A549 (cell line): Measurements from ENCODE around the gene PDCD2L.

ENCODE experiments used
- CBX2 ChIP-seq: fragments of 200-600 bp; sonication (generic); IDR thresholded peaks from 2 replicates; pipeline ENCODE4 v1.6.1; 2016; ENCODE audit warnings: low read depth, mild to moderate bottlenecking, borderline replicate concordance
- ELK1 ChIP-seq: fragments of 150-350 bp; IDR thresholded peaks from 2 replicates; pipeline ENCODE4 v1.6.1; 2014; ENCODE audit warnings: low read depth, mild to moderate bottlenecking, low read length
- EP300 ChIP-seq, 2 experiments: fragments of >200 bp; sonication (Bioruptor Twin); formaldehyde crosslinking; IDR thresholded peaks; 2 replicates in 1 of 2; 3 replicates in 1 of 2; pipeline ENCODE4 v1.6.1; 2016 to 2017
- MAFK ChIP-seq: fragments of 450-650 bp; IDR thresholded peaks from 2 replicates; pipeline ENCODE4 v1.6.1; 2014; ENCODE audit not compliant: partially characterized antibody
- NFE2L2 ChIP-seq: fragments of 150-350 bp; conservative IDR thresholded peaks from 2 replicates; pipeline ENCODE4 v1.6.1; 2014; ENCODE audit warnings: low read length
- POLR2A ChIP-seq: IDR thresholded peaks from 2 replicates; pipeline ENCODE4 v1.6.1; 2012; ENCODE audit warnings: mild to moderate bottlenecking, low read length
- SMC3 ChIP-seq: fragments of >200 bp; sonication (Bioruptor Twin); formaldehyde crosslinking; IDR thresholded peaks from 3 replicates; pipeline ENCODE4 v1.6.1; 2018; ENCODE audit warnings: inconsistent platforms
- TF ChIP-seq, protein P1 (sequence below): fragments of >200 bp; sonication (Bioruptor Twin); formaldehyde crosslinking; IDR thresholded peaks from 3 replicates; pipeline ENCODE4 v1.5.1; 2016

- TF ChIP-seq, protein P1, sequence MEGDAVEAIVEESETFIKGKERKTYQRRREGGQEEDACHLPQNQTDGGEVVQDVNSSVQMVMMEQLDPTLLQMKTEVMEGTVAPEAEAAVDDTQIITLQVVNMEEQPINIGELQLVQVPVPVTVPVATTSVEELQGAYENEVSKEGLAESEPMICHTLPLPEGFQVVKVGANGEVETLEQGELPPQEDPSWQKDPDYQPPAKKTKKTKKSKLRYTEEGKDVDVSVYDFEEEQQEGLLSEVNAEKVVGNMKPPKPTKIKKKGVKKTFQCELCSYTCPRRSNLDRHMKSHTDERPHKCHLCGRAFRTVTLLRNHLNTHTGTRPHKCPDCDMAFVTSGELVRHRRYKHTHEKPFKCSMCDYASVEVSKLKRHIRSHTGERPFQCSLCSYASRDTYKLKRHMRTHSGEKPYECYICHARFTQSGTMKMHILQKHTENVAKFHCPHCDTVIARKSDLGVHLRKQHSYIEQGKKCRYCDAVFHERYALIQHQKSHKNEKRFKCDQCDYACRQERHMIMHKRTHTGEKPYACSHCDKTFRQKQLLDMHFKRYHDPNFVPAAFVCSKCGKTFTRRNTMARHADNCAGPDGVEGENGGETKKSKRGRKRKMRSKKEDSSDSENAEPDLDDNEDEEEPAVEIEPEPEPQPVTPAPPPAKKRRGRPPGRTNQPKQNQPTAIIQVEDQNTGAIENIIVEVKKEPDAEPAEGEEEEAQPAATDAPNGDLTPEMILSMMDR, result no peak
- TF ChIP-seq POLR2A (no peak), MAFK (no peak), CBX2 (no peak), NFE2L2 (no peak), ELK1 (no peak), EP300 (IDR thresholded peaks at IDR 0.05) (no peak), SMC3 (no peak)
Observed at GRCh38 chr19:34386645-34387445, 17.4 kb upstream of the PDCD2L start.
